K562 (cell line): ENCODE measurements around the gene PKD1L1. TPM values are rescaled to one million over a fixed set of nuclear protein-coding genes. Genes with fewer than 3 reads are reported as not detected.

Experiments used
- ATAC-seq: fragments of 200-7000 bp; cut with Tn5 transposase; 3 replicates; pipeline ENCODE4 v1.9.1; 2020; ENCODE audit warnings: moderate library complexity
- BruUV-seq: library from RNA; stranded (reverse); fragments of 400-500 nt; replicated peaks from 2 replicates; lab custom pipeline; 2021; lab: Mats Ljungman, UMichigan
- CTCF ChIA-PET: fragments of 300-600 bp; formaldehyde crosslinking; extraction: SDS; loops from one replicate; lab custom pipeline; 2021; ENCODE audit warnings: low intra/inter-chr PET ratio; lab: Yijun Ruan, JAX
- POLR2A ChIA-PET: fragments of 300-600, 350-650 bp; sonication (Branson Sonifier 250); formaldehyde crosslinking; extraction: SDS; loops from one replicate; lab custom pipeline; 2021; ENCODE audit warnings: antibody characterized with exemption, inconsistent platforms; lab: Yijun Ruan, JAX
- DNase-seq, 4 experiments: peaks; one replicate each; pipeline versions ENCODE4 v3.0.0 to v3.0.0-alpha.2; 2011 to 2018; ENCODE audit warnings: low spot score in 3 of 4, mixed read lengths in 3 of 4; ENCODE audit errors: extremely low read depth in 1 of 4
- FAIRE-seq: peaks from 2 replicates; lab custom pipeline; 2011; peaks lifted over from hg19 to GRCh38; lab: Jason Lieb, UNC
- H2AFZ ChIP-seq: 2 replicates; pipeline ENCODE4 v1.6.0; 2011; ENCODE audit warnings: low read depth, low read length, control low read depth, inconsistent platforms
- H3K27ac ChIP-seq: fragments of 200-600 bp; 3 replicates; pipeline ENCODE4 v1.8.0; 2011; ENCODE audit warnings: low read depth, mild to moderate bottlenecking, control low read depth, inconsistent platforms, low read length, moderate library complexity, mixed read lengths; ENCODE audit errors: extremely low read depth
- H3K27me3 ChIP-seq, 2 experiments: fragments of 300-600 bp in 1 of 2; 2 replicates in 1 of 2; 3 replicates in 1 of 2; pipeline versions ENCODE4 v1.6.0 to v1.8.0; 2011; ENCODE audit warnings: inconsistent platforms in 2 of 2, low read length in 2 of 2, mild to moderate bottlenecking in 1 of 2, mixed read lengths in 1 of 2, moderate library complexity in 1 of 2; ENCODE audit not compliant: control insufficient read depth in 2 of 2, insufficient read depth in 2 of 2
- H3K36me3 ChIP-seq: fragments of 300-600 bp; 3 replicates; pipeline ENCODE4 v1.8.0; 2011; ENCODE audit warnings: mild to moderate bottlenecking, low read length, inconsistent platforms; ENCODE audit not compliant: control insufficient read depth, insufficient read depth
- H3K4me1 ChIP-seq, 2 experiments: fragments of 200-600 bp in 1 of 2; replicated peaks in 1 of 2; 2 replicates in 1 of 2; 3 replicates in 1 of 2; pipeline versions ENCODE4 v1.5.1 to v1.8.0; 2011; ENCODE audit warnings: inconsistent platforms in 2 of 2, low read length in 2 of 2, mild to moderate bottlenecking in 1 of 2, mixed read lengths in 1 of 2, moderate library complexity in 1 of 2; ENCODE audit not compliant: control insufficient read depth in 2 of 2, insufficient read depth in 2 of 2
- H3K4me2 ChIP-seq: 2 replicates; pipeline ENCODE4 v1.6.1; 2011; ENCODE audit warnings: low read length, control low read depth, inconsistent platforms, mixed read lengths; ENCODE audit not compliant: insufficient read depth
- H3K4me3 ChIP-seq: fragments of 200-600 bp; sonication (generic), shearing (Covaris generic); 2 replicates; pipeline ENCODE4 v1.5.1; 2016; ENCODE audit warnings: control low read depth, inconsistent platforms
- H3K79me2 ChIP-seq: fragments of 200-600 bp; 3 replicates; pipeline ENCODE4 v1.8.0; 2011; ENCODE audit warnings: low read length, inconsistent platforms; ENCODE audit not compliant: control insufficient read depth, insufficient read depth
- H3K9ac ChIP-seq, 2 experiments: 2 replicates each; pipeline versions ENCODE4 v1.6.0 to v1.6.1; 2011; ENCODE audit warnings: low read depth in 2 of 2, low read length in 2 of 2, control low read depth in 1 of 2, inconsistent platforms in 1 of 2, mild to moderate bottlenecking in 1 of 2, mixed read lengths in 1 of 2; ENCODE audit not compliant: insufficient read depth in 1 of 2
- H3K9me1 ChIP-seq: one replicate; pipeline ENCODE4 v1.6.0; 2011; ENCODE audit warnings: inconsistent platforms, mild to moderate bottlenecking, low read length, moderate library complexity; ENCODE audit not compliant: control insufficient read depth, insufficient read depth
- H3K9me3 ChIP-seq: replicated peaks from 2 replicates; pipeline ENCODE4 v1.5.1; 2011; ENCODE audit warnings: low read depth, low read length, inconsistent platforms; ENCODE audit not compliant: control insufficient read depth, insufficient read depth
- H4K20me1 ChIP-seq: replicated peaks from 2 replicates; pipeline ENCODE4 v1.6.1; 2011; ENCODE audit warnings: low read length, inconsistent platforms, mixed read lengths; ENCODE audit not compliant: control insufficient read depth, insufficient read depth
- BRF2 ChIP-seq: IDR thresholded peaks from 3 replicates; pipeline ENCODE4 v1.6.1; 2011; ENCODE audit warnings: borderline replicate concordance, mild to moderate bottlenecking; ENCODE audit not compliant: insufficient read length, insufficient read depth
- FUS ChIP-seq: fragments of 200-400 bp; formaldehyde crosslinking; optimal IDR thresholded peaks from 2 replicates; pipeline ENCODE3; 2017; ENCODE audit warnings: low read depth, low read length
- GABPB1 ChIP-seq: sonication (generic); formaldehyde crosslinking; IDR thresholded peaks from 2 replicates; pipeline ENCODE4 v1.8.0; 2022; ENCODE audit warnings: mild to moderate bottlenecking, missing genetic modification reagents
- IRF2 ChIP-seq: sonication (generic); formaldehyde crosslinking; IDR thresholded peaks from 2 replicates; pipeline ENCODE4 v1.8.1; 2022; ENCODE audit warnings: mild to moderate bottlenecking, missing genetic modification reagents
- MAFK ChIP-seq: IDR thresholded peaks from 2 replicates; pipeline ENCODE4 v1.6.1; 2011; ENCODE audit warnings: low read length, improper control_type of control experiment
- TEAD1 ChIP-seq, 2 experiments: fragments of 450-650 bp in 1 of 2; sonication (generic) in 1 of 2; formaldehyde crosslinking; IDR thresholded peaks; 2 replicates each; pipeline versions ENCODE4 v1.4.0 to v1.8.0; 2020 to 2022; ENCODE audit warnings: mild to moderate bottlenecking in 2 of 2, missing genetic modification reagents in 1 of 2
- WHSC1 ChIP-seq: IDR thresholded peaks from one replicate; pipeline ENCODE4 v1.6.1; 2012; ENCODE audit warnings: low read length, control low read depth, inconsistent platforms
- ZBTB33 ChIP-seq: sonication (generic); formaldehyde crosslinking; IDR thresholded peaks from 2 replicates; pipeline ENCODE4 v1.8.1; 2023; ENCODE audit warnings: mild to moderate bottlenecking, missing genetic modification reagents
- WGBS: fragments of 100-300 bp; shearing (Covaris generic); methylation state at CpG from one replicate; pipeline ENCODE4 v1.1.6; 2016; ENCODE audit warnings: low coverage, mixed read lengths; ENCODE audit not compliant: insufficient coverage; ENCODE audit errors: missing lambda C conversion rate; 5-methylcytosine and 5-hydroxymethylcytosine counted together
- in situ Hi-C: fragments of 300-500 bp; cut with MboI; formaldehyde crosslinking; loops from 4 replicates; pipeline ENCODE4 v1.15.0; 2018; ENCODE audit warnings: inconsistent platforms, mixed read lengths
- intact Hi-C: fragments of 100-400 bp; cut with micrococcal nuclease; formaldehyde crosslinking; loops from 2 replicates; pipeline ENCODE4 v1.14.2; 2022
- polyA plus RNA-seq, 8 experiments: library from polyadenylated mRNA; depleted of rRNA in 4 of 8; stranded (reverse) in 5 of 8; unstranded in 3 of 8; fragments of >200 nt; fragmentation: Nextera tagmentation in 2 of 8; fragmentation: Illumina TruSeq in 1 of 8; extraction: Ambion mirVana in 2 of 8; extraction: Trizol in 1 of 8; gene quantifications; 2 replicates each; pipeline versions ENCODE4 v1.2.1 to v1.2.3, GENCODE V29; 2011 to 2014; ENCODE audit warnings: inconsistent platforms in 1 of 8, missing spikeins in 1 of 8
- total RNA-seq, 7 experiments: library from RNA; depleted of rRNA in 6 of 7; stranded (reverse); fragments of >200 nt in 6 of 7; fragmentation: Illumina TruSeq in 2 of 7; extraction: Trizol in 2 of 7; gene quantifications; 2 replicates each; pipeline versions ENCODE4 v1.2.1 to v1.2.3, GENCODE V29; 2011 to 2021; ENCODE audit warnings: low replicate concordance in 1 of 7

Gene PKD1L1
- total and polyA plus RNA-seq, 9 of the 15 experiments (the other 6 are each of a cell fraction or from before 2014, with no cell fraction given): 0.01 to 0.02 TPM; not detected in 7

GRCh38 chr7:47746468-47746867 lies 201.8 kb downstream of the PKD1L1 start:
- POLR2A ChIA-PET: no interaction called here
- FAIRE-seq: no peak

More at GRCh38 chr7:47746468-47746867, 201.8 kb downstream of the PKD1L1 start:
- no peaks in the 10 kb centered on the region for H4K20me1 ChIP-seq
- no peaks in the 10 kb centered on the region for H3K9me3 ChIP-seq
- intact Hi-C loops: no loop called here
- H3K4me1 ChIP-seq: no peaks in the 10 kb centered on the region; a peak in 1 of 5 replicates
- H3K9ac ChIP-seq: no peak overlapping the region
- no peak for ATAC-seq
- 0% methylated on average over 4 of the region's 4 CpGs for WGBS
- TF ChIP-seq MAFK (no peak), FUS (no peak), GABPB1 (no peak), IRF2 (CRISPR knock-in tag) (no peak), WHSC1 (no peak), BRF2 (no peak), TEAD1 (CRISPR knock-in tag; IDR thresholded peaks at IDR 0.05) (no peak), ZBTB33 (no peak)
- TF ChIP-seq, all 486 proteins: peak for 0
- Histone ChIP-seq H3K36me3 (no peaks in the 10 kb centered on the region), H3K27me3 (peaks cover 6 to 22% of the 10 kb centered on the region in 2 experiments; a peak in 3 of 5 replicates), H3K4me2 (no peak overlapping the region), H3K27ac (no peak overlapping the region), H3K9me1 (no peaks in the 10 kb centered on the region), H3K4me3 (no peak overlapping the region), H2AFZ (no peak overlapping the region), H3K79me2 (no peaks in the 10 kb centered on the region)
- in situ Hi-C loops: no loop called here
- CTCF ChIA-PET: no interaction called here
- no TSS peak for BruUV-seq
- no peak for DNase-seq
